ENCODE measurements around the gene LHCGR. TPM values are rescaled to one million over a fixed set of nuclear protein-coding genes. Genes with fewer than 3 reads are reported as not detected.

LHCGR gene
- total and polyA plus RNA-seq, 2 of the 4 experiments (the other 2 are of a cell fraction), result 0.10 to 0.18 TPM

- Histone ChIP-seq H3K9me1 (ENCODE audit: insufficient read depth, low read length) (no peaks in the 10 kb centered on the region), H4K91ac (ENCODE audit: insufficient read depth, low read depth, low read length) (no peak overlapping the region), H3K79me1 (ENCODE audit: low read depth in 1 of 2, low read length in 2 of 2) (no peaks in the 10 kb centered on the region), H3K27ac (ENCODE audit: insufficient read depth, low read length) (no peak overlapping the region), H2AK5ac (ENCODE audit: low read depth, low read length) (no peak overlapping the region), H3K56ac (ENCODE audit: extremely low read depth, insufficient read depth, low read length) (no peak overlapping the region), H2AK9ac (replicated peaks; ENCODE audit: low read depth, low read length, poor library complexity) (no peak overlapping the region), H3K9ac (ENCODE audit: low read depth, low read length) (no peak overlapping the region), H3K18ac (ENCODE audit: low read depth, low read length) (no peak overlapping the region), H3K4me1 (ENCODE audit: control insufficient read depth, insufficient read depth, low read length) (no peaks in the 10 kb centered on the region; the same call in 1 of the 2 replicates), H3K4ac (ENCODE audit: low read depth, low read length) (no peak overlapping the region), H2BK20ac (ENCODE audit: low read depth, low read length) (no peak overlapping the region), H2AFZ (replicated peaks; ENCODE audit: low read length, poor library complexity) (no peak overlapping the region), H3K4me2 (ENCODE audit: low read depth, low read length) (no peak overlapping the region), H4K5ac (ENCODE audit: low read depth, low read length) (no peak overlapping the region), H3K27me3 (ENCODE audit: control insufficient read depth, insufficient read depth, low read length) (no peaks in the 10 kb centered on the region; the same call in 1 of the 2 replicates), H2BK5ac (ENCODE audit: low read depth, low read length, poor library complexity, severe bottlenecking) (no peak overlapping the region), H2BK120ac (ENCODE audit: low read depth, low read length) (no peak overlapping the region), H3K23ac (ENCODE audit: low read depth, low read length) (no peak overlapping the region), H3K4me3 (ENCODE audit: insufficient read depth, low read depth, low read length) (no peak overlapping the region), H2BK15ac (ENCODE audit: low read depth, low read length) (no peak overlapping the region; the same call in 2 of the 3 replicates), H4K20me1 (ENCODE audit: insufficient read depth, low read length) (no peaks in the 10 kb centered on the region), H3K14ac (replicated peaks; ENCODE audit: low read depth, low read length) (no peak overlapping the region), H3K36me3 (ENCODE audit: control insufficient read depth, insufficient read depth, low read length) (no peaks in the 10 kb centered on the region), H4K8ac (ENCODE audit: low read depth in 2 of 2, low read length in 2 of 2) (no peak overlapping the region), H3K9me3 (ENCODE audit: control insufficient read depth, insufficient read depth, low read length) (no peaks in the 10 kb centered on the region)
- TF ChIP-seq MXI1 (IDR thresholded peaks at IDR 0.05; ENCODE audit: borderline replicate concordance, low read depth, low read length), result no peak
- TF ChIP-seq NFE2L2 (IDR thresholded peaks at IDR 0.05; ENCODE audit: low read depth, low read length), result no peak
- no peak for TF ChIP-seq RAD21 (IDR thresholded peaks at IDR 0.05; ENCODE audit: low read length)
- no peak for TF ChIP-seq ELK1 (IDR thresholded peaks at IDR 0.05; ENCODE audit: borderline replicate concordance, low read depth, low read length)
- no peak for TF ChIP-seq SMC3 (IDR thresholded peaks at IDR 0.05; ENCODE audit: low read depth, low read length)
- no peak for TF ChIP-seq CEBPB (IDR thresholded peaks at IDR 0.05; ENCODE audit: low read depth, low read length)
- TF ChIP-seq BHLHE40 (IDR thresholded peaks at IDR 0.05; ENCODE audit: low read depth, low read length), result no peak
- no peak for TF ChIP-seq CHD1 (IDR thresholded peaks at IDR 0.05; ENCODE audit: low read depth, low read length)
- TF ChIP-seq CTCF (conservative IDR thresholded peaks at IDR 0.05; ENCODE audit: low read depth, low read length), result no peak
- no peak for TF ChIP-seq RFX5 (IDR thresholded peaks at IDR 0.05; ENCODE audit: low read depth, low read length)
- no peak for TF ChIP-seq MAZ (IDR thresholded peaks at IDR 0.05; ENCODE audit: borderline replicate concordance, low read depth, low read length)
- no peak for TF ChIP-seq RCOR1 (IDR thresholded peaks at IDR 0.05; ENCODE audit: insufficient replicate concordance, low read length)
- no peak for TF ChIP-seq FOS (IDR thresholded peaks at IDR 0.05; ENCODE audit: low read depth, low read length)
- no peak for TF ChIP-seq USF2 (IDR thresholded peaks at IDR 0.05; ENCODE audit: low read depth, low read length)
- no peak for TF ChIP-seq POLR2A (IDR thresholded peaks at IDR 0.05; ENCODE audit: low read depth, low read length)
- no peak for TF ChIP-seq MAFK (IDR thresholded peaks at IDR 0.05; ENCODE audit: low read depth, low read length)
- ChIA-PET POLR2A (ENCODE audit: unreplicated experiment) (no interaction called here), CTCF (no interaction called here)
- peak; percentile 17; the same call in 1 of the 2 replicates for ATAC-seq (ENCODE audit: low read depth)
- no TSS peak for BruUV-seq (replicated peaks)
- DNase-seq, result no peak
- intact Hi-C loops (cut with micrococcal nuclease) (no loop called here), in situ Hi-C loops (cut with MboI; ENCODE audit: low sequenced_read_pairs) (no loop called here), dilution Hi-C loops (cut with HindIII; ENCODE audit: low sequenced_read_pairs, unreplicated experiment) (no loop called here)
- no CpG with 5 or more reads among the region's 1 CpG for WGBS, 2 experiments (ENCODE audit: extremely low coverage in 2 of 2, insufficient read length in 1 of 2)
Measured at GRCh38 chr2:48781366-48781765, 25.8 kb upstream of the LHCGR start.
